ENCODE data around the gene PPP1R13L.

The PPP1R13L gene

GRCh38 chr19:45405435-45406225 lies 761 bp upstream of the PPP1R13L start:
- peak; percentile 65 for DNase-seq (ENCODE audit: low read depth)

DNA sequence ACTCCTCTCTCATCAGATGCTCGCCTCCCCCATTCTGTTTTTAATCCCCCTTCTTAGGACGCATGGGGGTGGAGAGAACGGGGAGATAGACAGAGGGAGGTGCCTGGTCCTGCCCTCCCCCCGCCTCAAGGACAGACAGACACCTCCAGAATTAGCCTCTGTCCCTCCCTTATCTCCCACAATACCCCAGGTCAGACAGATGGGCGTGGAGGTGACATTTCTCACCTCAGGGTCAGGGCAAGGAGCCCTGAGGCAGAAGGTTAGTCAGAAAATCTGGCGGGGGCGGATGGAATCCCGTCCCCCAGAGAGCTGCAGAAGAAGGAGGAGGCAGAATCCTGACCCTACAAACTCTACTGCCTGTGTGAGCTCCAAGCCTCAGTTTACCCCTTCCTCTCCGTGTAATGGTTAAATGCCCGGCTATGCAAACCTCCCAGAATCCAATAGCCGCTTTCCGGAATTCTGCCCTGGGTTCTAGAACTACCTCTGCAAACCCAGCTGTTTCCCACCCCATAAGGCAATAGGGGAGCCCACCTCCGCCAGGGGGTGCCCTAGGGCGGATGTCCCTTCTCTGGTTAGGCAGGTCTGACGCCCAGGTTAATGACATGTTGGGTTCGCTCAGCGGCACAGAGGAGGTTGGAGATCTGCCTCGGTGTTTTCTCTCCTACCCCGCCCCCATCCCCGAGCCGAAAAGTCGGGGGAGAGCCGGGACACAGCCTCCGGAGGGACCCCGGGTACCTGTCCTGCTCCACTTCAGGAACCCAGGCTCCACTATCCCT lies 900 bp downstream of the PPP1R13L start:
- peak; percentile 24 for DNase-seq (ENCODE audit: low read depth)

DNA sequence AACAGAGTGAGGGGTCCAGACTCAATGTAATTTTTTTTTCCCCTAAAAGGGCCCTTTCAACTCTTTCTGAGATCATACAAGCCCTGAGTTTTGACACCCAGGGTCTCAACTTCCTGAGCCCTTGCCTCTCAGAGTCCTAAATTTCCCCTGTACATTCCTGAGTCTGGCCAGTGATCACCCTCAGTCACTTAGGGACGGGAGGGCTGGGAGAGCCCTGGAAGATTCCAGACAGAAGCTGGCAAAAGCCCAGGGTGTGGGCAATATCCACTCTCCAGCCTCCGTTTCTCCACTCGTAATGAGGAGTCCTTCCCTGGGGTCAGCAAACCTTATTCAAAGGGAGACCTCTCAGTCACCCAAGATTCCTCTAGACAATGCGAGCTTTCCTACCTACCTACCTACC lies 1.6 kb downstream of the PPP1R13L start:
- no peak for DNase-seq (ENCODE audit: low read depth)

- DNase-seq (ENCODE audit: low read depth) = no peak
Measured at GRCh38 chr19:45402298-45403061, 2.4 kb downstream of the PPP1R13L start.

DNA sequence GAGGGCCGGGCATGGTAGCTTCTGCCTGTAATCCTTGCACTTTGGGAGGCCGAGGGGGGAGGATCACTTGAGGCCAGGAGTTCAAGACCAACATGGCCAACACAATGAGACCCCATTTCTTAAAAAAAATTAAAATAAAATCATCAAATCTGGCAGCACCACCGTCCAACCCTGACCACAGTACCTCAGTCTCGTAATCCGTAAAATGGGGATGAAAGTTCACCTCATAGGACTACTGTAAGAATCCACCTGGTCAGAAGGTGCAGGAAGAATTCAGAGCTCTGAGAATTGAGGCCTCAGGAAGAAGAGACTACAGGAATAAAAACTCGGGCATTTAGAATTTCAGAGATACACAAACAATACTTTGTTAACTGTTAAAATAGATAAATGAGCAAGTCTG lies 3.1 kb downstream of the PPP1R13L start:
- DNase-seq (ENCODE audit: low read depth) = no peak

- no peak for DNase-seq (ENCODE audit: low read depth)
Measured at GRCh38 chr19:45400192-45400591, 4.7 kb downstream of the PPP1R13L start.

DNA sequence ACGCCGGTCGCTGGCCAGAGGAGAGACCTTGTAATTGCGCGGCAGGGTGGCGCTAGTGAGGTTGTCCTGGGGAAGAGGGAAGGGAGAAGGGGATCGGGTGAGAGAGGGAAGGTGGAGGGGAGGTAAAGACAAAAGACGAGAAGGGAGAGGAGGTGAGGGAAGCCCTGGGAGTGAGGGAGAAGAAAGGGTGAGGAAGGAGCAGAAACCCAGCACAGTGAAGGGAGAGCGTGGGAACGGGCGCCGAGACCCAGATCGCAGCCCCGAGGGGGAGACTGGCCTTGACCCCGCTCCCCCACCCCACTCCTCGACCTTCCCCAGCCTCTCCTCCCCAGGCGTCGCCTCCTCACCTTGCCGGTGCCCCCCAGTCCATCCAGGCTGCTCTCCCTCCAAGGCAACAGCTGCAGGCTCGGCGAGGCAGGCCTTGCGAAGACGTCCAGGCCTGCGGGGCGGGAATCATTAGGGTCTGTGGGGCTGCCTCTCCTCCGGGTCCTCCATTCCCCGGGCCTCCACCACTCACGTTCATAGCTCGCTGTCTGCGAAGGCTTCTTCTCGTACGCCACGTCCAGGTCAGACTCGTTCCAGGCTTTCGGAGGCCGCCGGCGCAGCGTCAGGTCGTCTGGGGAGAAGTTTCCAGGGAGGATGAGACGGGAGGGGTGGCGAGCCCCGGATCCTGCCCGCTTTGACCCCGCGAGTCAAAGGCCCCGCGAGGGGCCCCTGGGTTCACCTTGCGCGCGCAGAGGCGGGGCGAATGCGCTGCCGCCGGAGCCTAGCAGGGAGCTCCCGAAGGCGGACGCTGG lies 8.8 kb downstream of the PPP1R13L start:
- no peak for DNase-seq (ENCODE audit: low read depth)

DNA sequence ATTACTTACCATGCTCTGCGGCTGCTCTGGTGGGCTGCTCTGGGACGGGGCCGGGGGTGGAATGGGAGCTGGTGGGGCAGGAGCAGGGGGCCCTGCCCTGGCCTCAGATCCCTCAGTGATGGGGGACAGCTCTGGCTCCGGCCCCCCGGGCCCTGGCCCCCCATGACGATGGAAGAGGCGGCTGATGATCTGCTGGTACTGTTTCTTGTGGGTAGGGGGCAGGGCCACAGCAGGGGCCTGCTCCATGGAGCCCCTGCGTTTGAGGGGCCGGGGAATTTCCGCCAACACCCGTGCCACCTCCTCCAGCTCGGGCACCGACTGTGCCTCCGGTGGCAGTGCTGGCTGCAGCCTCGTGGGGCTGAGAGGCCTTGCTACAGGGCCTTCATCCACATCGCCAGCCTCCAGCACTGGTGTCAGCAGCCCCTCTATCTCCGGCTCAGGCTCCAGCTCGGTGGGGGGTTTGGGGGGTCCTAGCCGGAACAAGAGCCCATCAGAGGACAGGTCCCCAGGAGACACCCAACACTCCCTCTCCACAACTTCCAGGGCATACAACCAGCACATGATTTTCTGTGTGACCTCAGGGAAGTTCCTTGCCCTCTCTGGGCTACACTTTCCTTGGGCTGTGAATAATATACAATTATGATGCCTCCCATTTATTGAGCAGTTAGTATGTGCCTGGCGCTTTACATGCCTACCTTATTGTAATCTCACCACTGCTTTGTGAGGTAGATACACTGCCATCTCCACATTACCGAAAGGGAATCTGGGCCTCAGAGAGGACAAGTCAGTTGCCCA lies 12.8 kb downstream of the PPP1R13L start:
- no peak for DNase-seq (ENCODE audit: low read depth)

DNA sequence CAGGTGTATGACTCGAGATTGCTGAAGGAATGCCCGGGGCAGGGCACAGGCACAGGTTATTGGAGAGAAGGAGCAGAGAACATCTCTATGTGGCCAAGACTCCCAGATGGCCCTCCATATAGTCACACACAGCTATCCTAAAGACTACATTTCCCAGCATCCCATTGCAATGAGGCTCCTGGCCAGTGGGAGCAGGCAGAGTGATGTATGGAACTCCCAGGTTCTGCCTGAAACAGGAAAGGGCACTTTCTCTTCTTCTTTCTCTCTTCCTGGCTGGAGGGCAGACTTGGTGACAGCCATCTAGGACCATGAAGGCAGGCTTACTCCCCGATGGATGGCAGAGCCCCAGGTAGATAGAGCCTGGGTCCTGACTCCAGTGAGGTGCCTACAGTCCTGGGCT lies 13.5 kb downstream of the PPP1R13L start:
- no peak for DNase-seq (ENCODE audit: low read depth)

GRCh38 chr19:45385392-45386221 lies 19.3 kb downstream of the PPP1R13L start:
- no peak for DNase-seq (ENCODE audit: low read depth)

DNA sequence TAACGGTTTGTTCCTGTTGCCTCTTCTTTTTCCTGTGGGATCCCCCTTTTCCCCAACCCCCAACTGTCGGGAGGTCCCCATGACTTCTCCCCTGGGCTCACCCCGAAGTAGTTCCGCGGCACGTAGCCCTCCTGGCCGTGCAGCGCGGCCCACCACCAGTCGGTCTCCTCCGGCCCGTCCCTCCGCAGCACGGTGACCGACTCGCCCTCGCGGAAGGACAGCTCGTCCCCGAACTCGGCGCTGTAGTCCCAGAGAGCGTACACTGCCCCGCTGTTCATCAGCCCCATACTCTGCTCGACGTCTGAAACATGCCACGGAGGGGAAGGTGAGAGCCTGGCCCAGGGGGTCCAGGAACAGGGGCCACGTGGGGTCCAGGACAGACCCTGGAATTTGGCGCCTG lies 22.4 kb downstream of the PPP1R13L start:
- DNase-seq (ENCODE audit: low read depth) = no peak

DNA sequence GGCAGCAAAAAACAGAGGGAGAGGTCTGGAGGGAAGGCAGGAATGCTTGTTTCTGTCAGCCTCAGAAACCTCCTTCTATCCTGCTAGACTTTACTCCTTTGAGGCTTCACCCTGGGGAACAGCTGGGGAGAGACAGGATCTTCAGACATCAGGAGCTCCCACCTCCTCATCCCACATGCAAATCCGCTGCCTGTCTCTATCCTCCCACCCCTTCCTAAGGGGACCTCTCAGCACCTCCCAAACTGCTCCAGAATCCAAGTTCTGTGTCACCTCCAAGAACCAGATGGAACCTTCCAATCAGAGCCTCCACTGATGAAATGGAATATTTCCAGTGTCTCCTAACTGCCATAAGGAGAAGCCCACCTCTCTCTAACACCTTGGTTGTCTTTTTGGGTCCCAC lies 24.8 kb downstream of the PPP1R13L start:
- DNase-seq (ENCODE audit: low read depth) = no peak

DNA sequence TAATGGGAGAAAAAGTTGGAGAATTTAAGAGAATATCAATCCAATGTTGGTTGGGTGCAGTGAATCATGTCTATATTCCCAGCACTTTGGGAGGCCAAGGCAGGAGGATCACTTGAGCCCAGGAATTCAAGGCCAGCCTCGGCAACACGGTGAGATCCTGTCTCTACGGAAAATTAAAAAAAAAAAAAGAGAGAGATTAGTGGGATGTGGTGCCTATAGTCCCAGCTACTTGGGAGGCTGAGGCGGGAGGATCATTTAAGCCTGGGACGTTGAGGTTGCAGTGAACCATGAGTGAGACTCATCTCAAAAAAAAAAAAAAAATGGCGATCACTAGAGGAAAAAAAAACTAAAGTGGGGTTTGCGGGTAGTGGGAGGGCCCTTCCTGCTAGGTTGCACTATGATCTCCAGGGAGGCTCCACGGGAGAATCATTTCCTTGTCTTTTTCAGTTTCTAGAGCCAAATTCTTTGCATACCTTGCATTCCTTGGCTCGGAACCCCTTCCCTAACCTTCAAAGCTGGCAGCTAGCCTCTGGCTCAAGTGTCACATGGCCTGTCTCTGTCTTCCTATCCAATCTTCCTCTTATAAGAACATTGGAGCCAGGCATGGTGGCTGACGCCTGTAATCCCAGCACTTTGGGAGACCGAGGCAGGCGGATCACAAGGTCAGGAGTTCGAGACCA lies 28.7 kb downstream of the PPP1R13L start:
- DNase-seq (ENCODE audit: low read depth) = no peak

DNA sequence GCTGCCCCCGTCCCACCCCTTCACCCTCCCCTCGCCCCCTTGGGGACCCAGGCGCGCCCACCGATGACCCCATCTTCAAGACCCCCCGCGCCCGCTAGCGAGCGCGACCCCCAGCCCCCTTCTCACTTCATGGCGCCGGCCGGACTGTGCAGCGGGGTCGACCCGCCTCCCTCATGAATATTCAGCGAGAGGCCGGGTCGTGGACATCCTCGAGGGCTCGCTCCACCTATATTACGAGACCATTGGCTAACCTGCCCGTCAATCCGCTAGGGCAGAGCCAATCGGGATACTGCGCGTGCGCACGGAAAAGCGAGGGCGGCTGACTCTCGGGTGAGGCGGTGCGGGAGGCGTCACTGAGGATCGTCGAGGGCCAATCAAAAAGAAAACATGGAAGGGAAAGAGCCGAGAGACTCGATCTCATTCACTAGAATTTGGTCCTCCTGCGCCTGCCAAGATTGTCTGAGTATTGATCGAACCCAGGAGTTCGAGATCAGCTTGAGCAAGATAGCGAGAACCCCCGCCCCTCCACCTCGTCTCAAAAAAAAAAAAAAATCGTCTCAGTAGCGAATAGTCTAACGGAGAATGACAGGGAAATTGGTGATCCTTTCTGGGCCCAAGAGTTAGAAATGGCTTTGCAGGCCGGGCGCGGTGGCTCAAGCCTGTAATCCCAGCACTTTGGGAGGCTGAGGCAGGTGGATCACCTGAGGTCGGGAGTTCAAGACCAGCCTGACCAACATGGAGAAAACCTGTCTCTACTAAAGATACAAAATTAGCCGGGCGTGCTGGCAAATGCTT lies 34.3 kb downstream of the PPP1R13L start, which contains the start of gene ERCC2:
Gene ERCC2 (minus strand): TSS at position 164 of the 795 bp plus-strand sequence. CDS start 33 bp downstream, at position 131.
- peak; percentile 99 for DNase-seq (ENCODE audit: low read depth)

GRCh38 chr19:45368737-45369340 lies 36.0 kb downstream of the PPP1R13L start:
- DNase-seq (ENCODE audit: low read depth) = no peak

GRCh38 chr19:45368127-45368526 lies 36.7 kb downstream of the PPP1R13L start:
- DNase-seq (ENCODE audit: low read depth) = no peak

- no peak for DNase-seq (ENCODE audit: low read depth)
Measured at GRCh38 chr19:45364696-45365095, 40.2 kb downstream of the PPP1R13L start.

- no peak for DNase-seq (ENCODE audit: low read depth)
Measured at GRCh38 chr19:45363861-45364459, 40.9 kb downstream of the PPP1R13L start.
